ENCODE measurements around the gene WWOX. TPM values are rescaled to one million over a fixed set of nuclear protein-coding genes. Genes with fewer than 3 reads are reported as not detected.
A peak's percentile ranks its signal among the peaks of the same experiment; 100 is the strongest.

The WWOX gene
- polyA plus RNA-seq, 1 donor from 2014 or later: 25.6 TPM

DNA sequence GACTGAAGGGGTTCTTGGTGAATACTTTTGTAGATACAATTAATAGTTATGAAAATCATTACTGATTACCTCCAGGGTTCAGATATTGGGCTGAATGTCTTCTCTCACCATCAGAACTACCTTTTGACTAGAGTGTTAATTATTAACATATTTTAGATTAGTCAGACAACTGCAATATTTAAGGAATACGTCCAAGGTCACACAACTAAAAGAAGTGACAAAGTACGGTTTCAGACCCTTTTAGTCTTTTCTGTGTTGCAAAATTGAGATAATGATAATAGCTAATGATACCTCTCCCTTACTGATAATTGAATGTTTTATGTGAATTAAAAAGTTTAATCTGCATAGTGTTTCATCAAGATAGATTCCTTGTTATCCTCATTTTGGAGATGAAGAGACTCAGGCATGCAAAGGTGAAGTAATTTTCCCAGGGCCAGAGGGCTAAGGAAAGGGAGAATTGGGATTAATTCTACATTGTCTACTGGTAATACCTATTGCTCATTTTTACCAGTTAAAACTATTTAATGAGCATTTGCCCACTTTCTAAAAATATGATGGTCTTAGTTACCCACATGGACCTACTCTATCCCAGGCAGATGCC lies 107.3 kb downstream of the WWOX start:
- Histone ChIP-seq H3F3A (ENCODE audit: insufficient read depth, low read length, poor library complexity, severe bottlenecking) (no peaks in the 10 kb centered on the region), H3K9me3 (ENCODE audit: low read length) (no peaks in the 10 kb centered on the region), H3K27ac (ENCODE audit: low read length) (no peak overlapping the region), H3K9ac (ENCODE audit: low read length) (no peak overlapping the region), H3K4me3 (ENCODE audit: low read length) (no peak overlapping the region), H3K27me3 (ENCODE audit: insufficient read depth, low read depth, low read length) (no peaks in the 10 kb centered on the region), H4K20me1 (ENCODE audit: insufficient read depth) (no peaks in the 10 kb centered on the region), H2AFZ (ENCODE audit: low read depth, low read length) (no peak overlapping the region), H3K36me3 (ENCODE audit: insufficient read depth, low read length) (no peaks in the 10 kb centered on the region), H3K79me2 (replicated peaks; ENCODE audit: insufficient read depth, low read length) (no peaks in the 10 kb centered on the region), H3K9me2 (ENCODE audit: insufficient read depth, low read length) (no peaks in the 10 kb centered on the region), H3K4me2 (ENCODE audit: low read length) (no peak overlapping the region)
- TF ChIP-seq EP300 (conservative IDR thresholded peaks at IDR 0.05; ENCODE audit: poor library complexity, severe bottlenecking) (no peak), POLR2AphosphoS5 (IDR thresholded peaks at IDR 0.05) (no peak), SMC3 (conservative IDR thresholded peaks at IDR 0.05; ENCODE audit: poor library complexity) (no peak), RAD21 (conservative IDR thresholded peaks at IDR 0.05) (no peak), EZH2 (IDR thresholded peaks at IDR 0.05; ENCODE audit: borderline replicate concordance, insufficient read depth, low read length, poor library complexity, severe bottlenecking) (no peak), MXI1 (conservative IDR thresholded peaks at IDR 0.05; ENCODE audit: poor library complexity, severe bottlenecking) (no peak), TAF1 (IDR thresholded peaks at IDR 0.05; ENCODE audit: low read depth) (no peak)
- TF ChIP-seq, protein P1, sequence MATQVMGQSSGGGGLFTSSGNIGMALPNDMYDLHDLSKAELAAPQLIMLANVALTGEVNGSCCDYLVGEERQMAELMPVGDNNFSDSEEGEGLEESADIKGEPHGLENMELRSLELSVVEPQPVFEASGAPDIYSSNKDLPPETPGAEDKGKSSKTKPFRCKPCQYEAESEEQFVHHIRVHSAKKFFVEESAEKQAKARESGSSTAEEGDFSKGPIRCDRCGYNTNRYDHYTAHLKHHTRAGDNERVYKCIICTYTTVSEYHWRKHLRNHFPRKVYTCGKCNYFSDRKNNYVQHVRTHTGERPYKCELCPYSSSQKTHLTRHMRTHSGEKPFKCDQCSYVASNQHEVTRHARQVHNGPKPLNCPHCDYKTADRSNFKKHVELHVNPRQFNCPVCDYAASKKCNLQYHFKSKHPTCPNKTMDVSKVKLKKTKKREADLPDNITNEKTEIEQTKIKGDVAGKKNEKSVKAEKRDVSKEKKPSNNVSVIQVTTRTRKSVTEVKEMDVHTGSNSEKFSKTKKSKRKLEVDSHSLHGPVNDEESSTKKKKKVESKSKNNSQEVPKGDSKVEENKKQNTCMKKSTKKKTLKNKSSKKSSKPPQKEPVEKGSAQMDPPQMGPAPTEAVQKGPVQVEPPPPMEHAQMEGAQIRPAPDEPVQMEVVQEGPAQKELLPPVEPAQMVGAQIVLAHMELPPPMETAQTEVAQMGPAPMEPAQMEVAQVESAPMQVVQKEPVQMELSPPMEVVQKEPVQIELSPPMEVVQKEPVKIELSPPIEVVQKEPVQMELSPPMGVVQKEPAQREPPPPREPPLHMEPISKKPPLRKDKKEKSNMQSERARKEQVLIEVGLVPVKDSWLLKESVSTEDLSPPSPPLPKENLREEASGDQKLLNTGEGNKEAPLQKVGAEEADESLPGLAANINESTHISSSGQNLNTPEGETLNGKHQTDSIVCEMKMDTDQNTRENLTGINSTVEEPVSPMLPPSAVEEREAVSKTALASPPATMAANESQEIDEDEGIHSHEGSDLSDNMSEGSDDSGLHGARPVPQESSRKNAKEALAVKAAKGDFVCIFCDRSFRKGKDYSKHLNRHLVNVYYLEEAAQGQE (IDR thresholded peaks at IDR 0.05; ENCODE audit: borderline replicate concordance): no peak
- TF ChIP-seq, protein P2, sequence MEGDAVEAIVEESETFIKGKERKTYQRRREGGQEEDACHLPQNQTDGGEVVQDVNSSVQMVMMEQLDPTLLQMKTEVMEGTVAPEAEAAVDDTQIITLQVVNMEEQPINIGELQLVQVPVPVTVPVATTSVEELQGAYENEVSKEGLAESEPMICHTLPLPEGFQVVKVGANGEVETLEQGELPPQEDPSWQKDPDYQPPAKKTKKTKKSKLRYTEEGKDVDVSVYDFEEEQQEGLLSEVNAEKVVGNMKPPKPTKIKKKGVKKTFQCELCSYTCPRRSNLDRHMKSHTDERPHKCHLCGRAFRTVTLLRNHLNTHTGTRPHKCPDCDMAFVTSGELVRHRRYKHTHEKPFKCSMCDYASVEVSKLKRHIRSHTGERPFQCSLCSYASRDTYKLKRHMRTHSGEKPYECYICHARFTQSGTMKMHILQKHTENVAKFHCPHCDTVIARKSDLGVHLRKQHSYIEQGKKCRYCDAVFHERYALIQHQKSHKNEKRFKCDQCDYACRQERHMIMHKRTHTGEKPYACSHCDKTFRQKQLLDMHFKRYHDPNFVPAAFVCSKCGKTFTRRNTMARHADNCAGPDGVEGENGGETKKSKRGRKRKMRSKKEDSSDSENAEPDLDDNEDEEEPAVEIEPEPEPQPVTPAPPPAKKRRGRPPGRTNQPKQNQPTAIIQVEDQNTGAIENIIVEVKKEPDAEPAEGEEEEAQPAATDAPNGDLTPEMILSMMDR (IDR thresholded peaks at IDR 0.05; ENCODE audit: poor library complexity, severe bottlenecking): no peak

DNA sequence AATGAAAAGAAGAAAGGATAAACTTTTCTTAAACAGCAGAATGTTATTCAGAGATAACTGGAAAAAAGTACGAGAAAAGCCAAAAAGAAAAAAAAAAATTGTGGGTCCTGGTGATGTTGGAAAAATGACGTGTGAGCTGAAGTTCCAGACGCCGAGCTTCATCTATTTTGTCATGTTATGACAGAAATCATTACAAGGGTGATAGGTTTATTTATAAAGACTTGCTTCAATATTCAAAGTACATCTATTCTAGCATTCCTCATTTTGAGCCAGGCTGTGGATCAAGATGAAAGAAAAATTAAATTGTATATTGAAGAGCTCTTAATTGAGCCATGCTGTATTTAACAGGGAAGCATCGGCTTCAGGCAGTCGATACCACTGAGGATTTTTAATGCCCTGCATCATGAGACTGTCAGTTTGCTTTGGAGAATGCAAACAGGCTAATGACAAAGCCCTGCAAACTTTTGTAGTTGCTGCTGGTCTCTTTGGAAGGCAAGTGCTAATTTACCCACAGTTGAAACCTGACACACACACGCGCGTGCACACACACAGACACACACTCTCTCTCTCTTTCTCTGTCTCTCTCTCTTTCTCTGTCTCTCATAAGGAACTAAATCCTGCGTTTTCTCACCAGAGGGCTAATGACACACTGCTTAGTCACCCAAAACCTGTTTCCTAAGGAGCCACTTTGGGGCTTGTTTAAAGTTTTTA lies 110.7 kb downstream of the WWOX start:
- H4K20me1 ChIP-seq (ENCODE audit: insufficient read depth): no peaks in the 10 kb centered on the region
- no peak overlapping the region for H2AFZ ChIP-seq (ENCODE audit: low read depth, low read length)
- H3K79me2 ChIP-seq (replicated peaks; ENCODE audit: insufficient read depth, low read length): no peaks in the 10 kb centered on the region
- H3K9me2 ChIP-seq (ENCODE audit: insufficient read depth, low read length): no peaks in the 10 kb centered on the region
- H3F3A ChIP-seq (ENCODE audit: insufficient read depth, low read length, poor library complexity, severe bottlenecking): no peaks in the 10 kb centered on the region
- H3K27me3 ChIP-seq (ENCODE audit: insufficient read depth, low read depth, low read length): no peaks in the 10 kb centered on the region
- no peak overlapping the region for H3K27ac ChIP-seq (ENCODE audit: low read length)
- H3K36me3 ChIP-seq (ENCODE audit: insufficient read depth, low read length): no peaks in the 10 kb centered on the region
- no peak overlapping the region for H3K9ac ChIP-seq (ENCODE audit: low read length)
- no peak overlapping the region for H3K4me2 ChIP-seq (ENCODE audit: low read length)
- TF ChIP-seq, protein P2 (IDR thresholded peaks at IDR 0.05; ENCODE audit: poor library complexity, severe bottlenecking): no peak
- peak; percentile 62 for TF ChIP-seq EP300 (conservative IDR thresholded peaks at IDR 0.05; ENCODE audit: poor library complexity, severe bottlenecking)
- H3K4me3 ChIP-seq (ENCODE audit: low read length): no peak overlapping the region
- H3K9me3 ChIP-seq (ENCODE audit: low read length): no peaks in the 10 kb centered on the region

All from neural cell (in vitro differentiated cells).